ENCODE results near the gene OR7G1.
"Not testable (repeated sequence)": the region's sequence is repeated elsewhere in the genome, so short reads cannot be mapped to it uniquely, and the experiment has no call there.

The OR7G1 gene

GRCh38 chr19:9076901-9077300 is 38.7 kb downstream of the OR7G1 start:
- no peak for DNase-seq

GRCh38 chr19:9075064-9075949 is 40.3 kb downstream of the OR7G1 start:
- peak; percentile 23 for DNase-seq

GRCh38 chr19:9073806-9074205 is 41.8 kb downstream of the OR7G1 start:
- DNase-seq: no peak

GRCh38 chr19:9071720-9072119 is 43.8 kb downstream of the OR7G1 start:
- DNase-seq: not testable (repeated sequence)

- DNase-seq: no peak
Observed at GRCh38 chr19:9070066-9070465, 45.5 kb downstream of the OR7G1 start.

- DNase-seq: no peak
Observed at GRCh38 chr19:9065457-9066014, 50.0 kb downstream of the OR7G1 start.
